HG03039 (cell line): ENCODE measurements around the gene ITPRID2.

Experiments
- ATAC-seq: cut with Tn5 transposase; IDR thresholded peaks from one replicate; pipeline ENCODE4 v1.9.1; 2021; ENCODE audit warnings: mild to moderate bottlenecking, moderate library complexity; ENCODE audit not compliant: unreplicated experiment

ITPRID2 gene

GRCh38 chr2:181891258-181891965, at the start of gene ITPRID2:
Gene ITPRID2 (plus strand): TSS chr2:181891730. CDS start chr2:181892067, 337 bp downstream.
- peak; percentile 93 for ATAC-seq

DNA sequence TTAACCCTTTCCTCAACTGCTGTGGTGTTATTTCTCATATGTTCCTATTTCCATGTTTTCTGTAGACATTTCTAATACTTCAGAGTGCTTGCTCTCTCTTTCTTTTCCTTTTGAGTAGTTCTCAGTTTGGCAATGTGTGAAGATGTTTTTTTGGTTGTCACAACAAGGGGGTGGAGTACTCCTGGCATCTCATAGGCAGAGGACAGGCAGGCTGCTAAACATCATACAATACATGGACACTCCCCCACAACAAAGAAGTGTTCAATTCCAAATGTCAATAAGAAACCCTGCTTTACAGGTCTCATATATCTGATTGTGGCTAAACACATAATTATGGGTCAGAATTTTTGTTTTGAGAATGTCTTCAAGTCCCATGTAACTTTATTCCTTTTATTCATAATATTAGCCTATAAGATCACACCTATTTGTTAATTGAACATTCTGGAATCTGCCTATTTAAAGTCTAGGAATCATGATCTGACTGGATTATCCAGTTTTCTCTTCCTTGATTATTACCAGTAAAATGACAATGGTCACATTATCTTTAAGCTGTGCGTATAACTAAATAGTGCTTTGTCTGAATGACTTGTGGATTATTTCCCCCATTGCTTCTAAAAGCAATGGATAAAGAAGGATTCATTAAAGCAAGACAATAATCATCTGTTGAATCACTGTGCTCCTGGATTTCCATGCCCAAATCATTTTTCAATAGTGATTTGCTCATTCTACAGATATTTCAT, 46.8 kb upstream of the ITPRID2 start:
- no peak for ATAC-seq

DNA sequence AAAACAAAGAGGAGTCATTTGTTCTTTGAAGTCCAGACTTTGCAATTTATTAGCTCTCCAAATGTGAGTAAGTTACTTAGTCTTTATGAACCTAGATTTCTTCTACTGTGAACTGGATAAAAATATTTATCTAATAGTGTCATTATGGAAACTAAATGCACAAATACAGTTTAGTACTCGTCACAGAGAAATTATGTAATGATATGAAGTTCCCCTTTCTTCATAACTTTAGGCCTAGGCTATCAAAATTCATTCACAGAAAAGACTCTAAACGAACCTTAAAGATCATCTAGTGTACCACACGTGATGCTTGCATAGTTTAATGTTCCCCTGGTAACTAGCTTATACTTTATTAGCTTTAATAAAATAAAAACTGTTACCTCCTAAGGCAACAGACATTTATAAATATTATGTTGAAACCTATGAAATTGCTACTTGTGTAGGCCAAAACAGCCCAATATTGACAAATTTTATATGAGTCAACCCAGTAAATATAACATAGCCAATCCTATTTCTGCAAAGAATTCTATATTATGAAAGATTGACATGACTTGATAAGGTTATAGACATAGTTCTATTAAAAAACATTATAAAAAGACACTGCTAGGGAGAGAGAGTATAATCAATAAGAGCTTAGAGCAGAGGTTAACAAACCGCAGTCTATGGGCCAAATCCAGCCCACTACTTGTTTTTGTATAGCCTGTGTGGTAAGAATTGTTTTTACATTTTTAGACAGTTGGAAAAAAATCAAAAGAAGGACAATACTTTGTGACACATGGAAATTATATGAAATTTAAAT, 44.9 kb upstream of the ITPRID2 start:
- no peak for ATAC-seq

- no peak for ATAC-seq
Measured at GRCh38 chr2:181847198-181847556, 44.4 kb upstream of the ITPRID2 start.

GRCh38 chr2:181847702-181848101, 43.8 kb upstream of the ITPRID2 start:
- no peak for ATAC-seq

- ATAC-seq: no peak
Measured at GRCh38 chr2:181848261-181848886, 43.2 kb upstream of the ITPRID2 start.

GRCh38 chr2:181849601-181850000, 41.9 kb upstream of the ITPRID2 start:
- ATAC-seq: no peak

DNA sequence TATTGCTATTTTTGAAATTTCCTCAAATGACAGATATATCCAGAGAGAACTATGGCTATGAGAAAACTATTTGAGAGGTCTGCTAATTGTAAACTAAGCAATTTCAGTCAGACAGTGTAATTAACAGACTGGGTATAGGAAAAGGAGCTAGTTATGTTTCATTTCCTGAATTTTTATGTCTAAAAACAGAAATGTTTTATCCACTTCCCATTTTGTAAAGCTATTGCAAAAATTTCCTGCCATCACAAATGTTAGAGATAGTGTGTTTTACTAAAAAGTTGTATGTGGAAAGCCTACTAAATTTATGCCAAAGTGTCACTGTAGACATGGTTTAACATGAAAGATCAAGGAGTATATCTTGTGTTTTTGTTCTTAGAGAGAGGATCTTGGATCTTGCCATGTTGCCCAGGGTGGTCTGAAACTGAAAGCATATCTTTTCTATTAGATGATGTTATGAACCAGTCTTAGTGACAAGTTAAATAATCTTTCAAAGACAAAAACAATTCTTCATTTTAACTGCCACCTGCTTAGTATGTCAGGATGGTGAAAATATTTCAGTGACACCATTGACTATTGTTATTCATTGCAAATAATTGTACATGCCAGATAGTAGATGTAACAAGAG, 40.5 kb upstream of the ITPRID2 start:
- ATAC-seq: no peak

DNA sequence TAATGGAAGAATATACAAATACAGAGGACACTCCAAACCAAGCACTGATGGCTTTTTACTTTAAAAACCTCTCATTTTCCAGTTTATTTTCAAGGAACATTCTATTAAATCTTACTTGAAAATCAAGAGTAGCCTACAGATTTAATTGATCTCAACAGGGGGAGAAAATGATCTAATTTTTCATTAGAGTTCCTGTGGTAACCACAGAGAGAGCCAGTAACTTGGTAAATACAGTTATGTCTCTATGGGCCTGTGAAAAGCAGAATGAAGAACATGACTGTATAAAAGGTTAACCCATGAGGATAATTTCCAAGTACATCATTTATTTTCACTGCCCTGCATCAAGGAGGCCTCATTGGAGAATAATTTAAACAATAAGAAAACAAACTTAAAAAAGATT, 39.8 kb upstream of the ITPRID2 start:
- ATAC-seq: no peak

DNA sequence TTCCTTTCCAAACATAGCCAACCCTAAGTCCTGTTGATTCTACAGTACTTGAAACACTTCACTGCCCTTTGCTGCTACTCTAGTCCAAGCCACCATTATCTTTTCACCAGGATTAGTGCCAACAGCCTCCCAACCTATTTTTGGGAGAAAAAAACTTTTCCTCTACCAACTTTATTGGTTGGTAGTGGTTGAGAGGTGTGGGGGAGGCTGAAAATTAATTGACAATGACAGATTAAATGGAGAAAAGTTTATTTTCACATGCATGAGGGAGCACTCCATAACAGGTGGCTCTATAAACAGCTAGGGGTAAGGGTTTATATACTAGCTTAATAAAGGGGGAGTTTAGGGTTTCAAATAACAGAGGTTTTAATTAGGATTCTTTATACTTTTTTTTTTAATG, 37.8 kb upstream of the ITPRID2 start:
- no peak for ATAC-seq

DNA sequence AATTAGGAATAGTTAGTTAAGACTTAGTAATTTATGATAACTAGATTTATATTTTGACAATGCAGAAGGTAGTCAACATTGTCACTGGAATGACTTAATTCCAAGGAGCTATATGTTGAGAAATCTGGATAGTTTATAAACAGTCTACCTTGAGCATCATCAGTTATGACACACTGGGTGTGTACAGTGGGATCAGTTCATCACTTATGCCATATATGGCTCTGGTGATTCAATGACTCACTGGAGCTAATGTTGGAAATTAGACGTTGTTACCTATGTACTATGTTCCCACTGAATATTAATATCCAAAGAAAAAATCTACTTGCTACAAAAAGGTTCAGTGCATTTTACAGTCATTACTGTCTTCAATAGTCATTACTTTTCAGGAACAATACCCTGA, 34.0 kb upstream of the ITPRID2 start:
- ATAC-seq: no peak

- no peak for ATAC-seq
Measured at GRCh38 chr2:181858600-181858999, 32.9 kb upstream of the ITPRID2 start.

GRCh38 chr2:181859123-181859522, 32.4 kb upstream of the ITPRID2 start:
- ATAC-seq: no peak

DNA sequence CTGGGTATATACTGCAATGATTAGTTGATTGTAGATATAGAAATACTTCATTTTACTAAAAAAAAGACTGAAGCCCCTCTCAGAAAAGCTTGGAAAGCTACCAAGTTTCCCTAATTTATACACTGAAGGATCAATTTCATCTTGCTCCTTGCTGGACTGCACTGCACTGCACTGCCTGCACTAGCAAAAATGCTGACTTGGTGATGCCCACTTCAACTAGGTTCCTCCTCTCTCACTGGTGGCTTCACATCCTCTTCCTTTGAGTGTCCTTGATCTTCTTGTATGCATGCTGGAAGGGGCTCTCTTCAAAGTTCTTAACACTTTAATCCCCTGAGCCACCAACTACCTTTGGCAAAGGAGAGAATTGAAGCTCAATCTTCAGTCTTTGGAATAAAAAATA, 31.7 kb upstream of the ITPRID2 start:
- no peak for ATAC-seq

GRCh38 chr2:181861379-181861778, 30.2 kb upstream of the ITPRID2 start:
- ATAC-seq: no peak

DNA sequence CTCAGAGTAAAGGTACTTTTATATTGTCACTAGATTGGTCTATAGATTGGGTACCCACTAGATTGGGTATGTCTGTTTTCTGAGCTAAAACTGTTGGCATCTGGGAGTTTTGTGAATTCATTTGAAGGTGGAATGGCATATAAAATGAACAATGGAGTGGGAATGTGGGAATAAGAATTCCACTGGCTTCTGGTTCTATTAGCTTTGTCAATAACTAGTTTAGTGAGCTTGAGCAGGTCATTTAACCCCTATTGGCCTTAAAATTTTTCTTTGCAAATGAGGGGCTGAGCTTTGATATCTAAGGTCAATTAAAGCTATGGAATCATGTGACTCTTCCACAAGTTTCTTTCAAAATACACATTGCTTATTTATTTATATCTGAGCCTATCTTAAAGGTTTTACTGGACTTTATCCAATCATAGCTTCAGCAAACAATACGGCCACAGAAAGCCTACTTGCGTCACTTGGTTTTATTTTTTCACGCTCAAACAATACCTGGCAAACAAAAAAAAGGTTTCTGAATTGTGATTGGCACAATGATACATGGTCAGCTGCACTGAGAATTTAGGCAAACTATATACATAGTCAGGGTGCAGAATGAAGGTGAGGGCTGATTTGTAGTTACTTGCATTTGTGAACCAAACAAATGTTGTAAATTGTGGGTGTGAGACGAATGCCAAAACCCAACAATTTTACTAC, 28.8 kb upstream of the ITPRID2 start:
- no peak for ATAC-seq

DNA sequence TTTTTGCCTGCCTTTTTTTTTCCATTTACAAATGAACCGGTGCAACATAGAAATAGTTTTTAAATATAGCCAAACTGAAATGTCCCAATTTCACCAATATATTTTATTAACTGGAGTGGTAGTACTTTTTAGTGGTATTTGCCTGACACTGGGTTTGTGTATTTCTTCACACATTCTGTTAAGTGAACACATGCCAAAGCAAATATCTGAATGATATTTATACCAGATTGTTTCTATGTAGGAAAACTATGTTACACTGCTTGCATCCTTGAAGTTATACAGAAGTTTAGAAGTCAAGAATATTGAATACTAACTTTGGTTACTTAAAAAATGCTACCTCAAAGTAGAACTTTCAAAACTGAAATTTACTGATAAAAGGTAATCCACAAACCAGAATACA, 19.4 kb upstream of the ITPRID2 start:
- no peak for ATAC-seq

DNA sequence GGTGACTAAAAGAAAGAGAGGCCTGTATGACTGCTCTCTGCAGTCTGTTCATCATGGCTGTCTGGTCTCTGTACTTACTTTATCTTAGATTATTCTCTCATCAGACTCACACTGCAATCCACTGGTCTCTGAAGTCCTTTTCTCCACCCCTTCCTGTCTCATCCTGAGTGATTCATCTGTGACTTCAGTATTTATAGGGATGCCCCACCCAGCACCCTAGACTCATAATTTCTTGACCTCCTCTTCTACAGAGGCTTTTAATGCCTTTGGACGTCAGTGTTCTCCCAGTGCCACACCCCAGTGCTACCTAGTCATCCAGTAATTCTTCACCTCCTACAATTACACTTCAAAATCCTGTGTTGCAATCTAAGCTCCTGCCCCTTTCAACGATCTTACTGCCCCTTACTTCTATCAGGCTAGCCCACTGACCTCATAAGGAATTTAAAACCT, 14.9 kb upstream of the ITPRID2 start:
- no peak for ATAC-seq

- ATAC-seq: no peak
Measured at GRCh38 chr2:181877181-181877664, 14.3 kb upstream of the ITPRID2 start.

- ATAC-seq: no peak
Measured at GRCh38 chr2:181878448-181878847, 13.1 kb upstream of the ITPRID2 start.
